Dedifferentiated amniotic fluid mesenchymal stem cell (primary cell): Measurements from ENCODE around the gene FYN.

Source experiments
- DNase-seq: peaks from one replicate; pipeline ENCODE4 v3.0.0-alpha.2; 2016; ENCODE audit errors: extremely low spot score

FYN gene

GRCh38 chr6:111727041-111727440, 146.2 kb downstream of the FYN start:
- no peak for DNase-seq

- no peak for DNase-seq
Measured at GRCh38 chr6:111725446-111726112, 147.7 kb downstream of the FYN start.

GRCh38 chr6:111724505-111724904, 148.7 kb downstream of the FYN start:
- no peak for DNase-seq

DNA sequence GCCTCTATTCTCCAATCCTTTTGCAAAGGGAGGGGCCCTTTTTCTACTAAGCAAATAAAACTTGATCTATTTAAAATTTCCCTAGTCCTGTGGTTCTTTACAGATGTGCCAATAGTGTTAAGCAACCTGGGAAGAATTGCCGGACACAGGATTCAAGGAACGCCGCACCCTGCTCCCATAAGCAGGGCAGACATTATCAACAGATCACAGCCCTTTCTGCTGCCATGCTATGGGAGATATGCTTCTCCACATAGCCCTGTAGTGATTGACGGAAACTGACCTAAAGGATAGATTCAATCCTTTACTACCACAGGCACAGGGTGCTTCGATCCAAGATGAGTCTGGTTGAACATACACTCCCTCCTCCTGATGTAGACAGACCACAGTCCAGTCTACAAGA, 149.2 kb downstream of the FYN start:
- no peak for DNase-seq

DNA sequence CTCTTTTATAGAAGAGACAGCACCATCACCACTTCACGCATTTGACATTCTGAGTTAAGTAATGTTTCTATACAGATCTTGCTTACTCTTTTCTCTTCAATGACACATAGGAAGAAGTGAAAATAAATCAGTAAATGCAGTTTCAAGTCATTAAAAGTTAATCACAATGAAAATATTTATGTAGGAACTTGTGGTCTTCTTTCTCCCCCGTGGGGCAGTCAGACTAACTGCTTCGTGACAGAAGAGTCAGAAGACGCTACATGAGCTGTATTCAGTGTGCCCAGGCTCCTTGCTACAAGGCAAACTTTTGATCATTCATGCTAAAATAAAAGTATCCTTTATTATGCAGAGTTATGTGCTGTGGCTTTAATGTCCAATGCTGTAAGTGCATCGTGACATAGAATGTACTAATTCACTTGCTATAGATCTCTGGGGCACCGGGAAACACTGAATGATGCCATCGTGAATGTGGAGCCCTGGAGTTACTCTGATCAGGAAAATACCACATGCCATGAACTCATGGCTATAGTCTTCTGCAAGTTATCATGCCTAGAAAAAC, 149.8 kb downstream of the FYN start:
- no peak for DNase-seq

DNA sequence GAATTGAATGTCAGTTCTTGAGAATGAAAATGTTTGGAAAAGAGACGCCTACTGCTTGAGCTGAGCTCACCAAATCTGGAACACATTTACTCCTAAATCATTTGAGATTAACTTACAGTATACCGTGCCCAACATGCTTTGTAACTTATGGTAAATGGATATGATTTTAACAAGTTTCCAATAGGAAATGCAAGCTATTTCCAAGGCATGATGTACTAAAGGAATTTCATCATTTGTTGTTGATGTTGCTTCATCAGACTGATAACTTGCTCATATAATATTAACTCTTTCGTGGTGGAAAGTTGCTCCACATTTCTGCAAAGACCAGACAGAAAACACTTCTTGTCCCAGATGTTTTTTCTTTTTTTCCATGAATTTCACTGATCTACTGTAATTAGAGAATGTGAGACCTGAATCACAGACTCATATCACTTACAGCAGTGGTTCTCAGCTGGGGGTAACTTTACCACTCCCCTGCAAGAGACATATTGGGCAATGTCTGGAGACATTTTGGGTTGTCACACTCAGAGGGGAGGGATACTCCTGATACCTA, 151.0 kb downstream of the FYN start:
- peak; percentile 87 for DNase-seq

DNA sequence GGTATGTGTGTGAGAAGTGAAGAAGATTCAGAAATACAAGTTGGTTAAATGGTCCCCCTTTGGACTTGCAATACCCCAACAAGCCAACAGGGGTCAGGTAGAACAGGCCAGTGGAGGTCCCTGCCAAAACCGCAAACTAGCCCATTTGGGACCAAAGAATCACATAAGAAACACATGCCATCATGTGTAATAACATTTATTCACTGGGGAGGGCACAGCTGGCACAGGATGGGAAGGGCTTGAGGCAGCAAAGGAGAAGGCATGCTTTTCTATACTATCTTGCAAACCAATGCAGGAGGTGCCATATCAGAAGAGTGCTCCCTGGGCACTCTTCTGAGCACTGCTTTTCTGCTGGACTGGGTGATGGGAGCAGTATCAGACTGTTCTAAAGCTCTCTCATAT, 151.5 kb downstream of the FYN start:
- peak; percentile 58 for DNase-seq

- no peak for DNase-seq
Measured at GRCh38 chr6:111720931-111721496, 152.2 kb downstream of the FYN start.

DNA sequence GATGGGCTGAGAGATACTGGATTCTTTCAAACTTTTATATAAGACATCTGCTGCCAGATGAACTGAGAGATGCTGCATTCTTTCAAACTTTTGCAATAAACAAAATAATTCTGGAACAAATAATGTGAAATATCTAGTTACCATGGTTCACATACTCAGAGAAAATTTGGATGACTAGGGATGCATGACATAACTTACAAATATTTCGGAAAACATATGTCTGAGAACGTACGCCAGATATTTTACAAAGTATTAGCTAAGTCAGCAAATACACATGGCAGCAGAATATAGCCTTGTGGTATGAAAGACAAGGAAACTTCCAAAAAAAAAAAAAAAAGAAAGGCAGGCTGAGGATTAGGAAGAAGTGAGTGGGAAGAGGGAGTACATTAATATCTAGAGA, 154.3 kb downstream of the FYN start:
- DNase-seq: peak; percentile 40

- no peak for DNase-seq
Measured at GRCh38 chr6:111718326-111718725, 154.9 kb downstream of the FYN start.

DNA sequence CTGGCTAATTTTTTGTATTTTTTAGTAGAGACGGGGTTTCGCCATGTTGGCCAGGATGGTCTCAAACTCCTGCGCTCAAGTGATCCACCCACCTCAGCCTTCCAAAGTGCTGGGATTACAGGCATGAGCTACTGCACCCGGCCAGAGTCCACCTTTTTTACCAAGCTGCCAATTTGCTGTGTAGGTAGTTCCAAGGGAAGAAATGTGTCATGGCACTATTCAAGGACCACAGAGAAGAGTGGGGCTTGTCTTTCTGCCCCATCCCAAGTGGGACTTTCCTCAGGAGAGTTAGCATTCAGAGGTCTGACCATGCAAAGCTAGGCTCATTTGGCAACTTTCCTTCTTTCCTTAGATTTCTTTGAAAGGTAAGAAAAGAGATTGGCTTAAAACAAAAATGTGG, 155.6 kb downstream of the FYN start:
- no peak for DNase-seq

DNA sequence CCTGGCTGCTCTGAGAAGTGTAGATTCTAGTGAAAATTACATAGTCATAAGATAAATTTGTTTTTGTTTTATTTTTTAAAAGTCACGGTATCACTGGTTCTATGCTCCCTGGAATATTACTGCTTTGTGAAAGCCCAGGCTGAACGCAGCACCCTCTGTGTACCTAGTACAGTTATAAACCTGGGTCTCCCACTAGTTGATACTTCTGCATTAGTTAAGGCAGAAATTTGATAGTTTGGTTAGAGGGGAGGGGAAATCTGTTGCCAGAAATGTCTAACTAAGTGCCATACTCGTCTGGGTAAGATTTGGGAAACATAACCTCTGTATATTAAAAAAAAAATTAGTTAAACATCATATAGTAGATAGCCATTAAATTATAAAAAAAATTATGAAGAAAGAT, 156.9 kb downstream of the FYN start:
- no peak for DNase-seq

- no peak for DNase-seq
Measured at GRCh38 chr6:111715321-111715720, 157.9 kb downstream of the FYN start.

GRCh38 chr6:111714416-111715270, 158.6 kb downstream of the FYN start:
- no peak for DNase-seq

DNA sequence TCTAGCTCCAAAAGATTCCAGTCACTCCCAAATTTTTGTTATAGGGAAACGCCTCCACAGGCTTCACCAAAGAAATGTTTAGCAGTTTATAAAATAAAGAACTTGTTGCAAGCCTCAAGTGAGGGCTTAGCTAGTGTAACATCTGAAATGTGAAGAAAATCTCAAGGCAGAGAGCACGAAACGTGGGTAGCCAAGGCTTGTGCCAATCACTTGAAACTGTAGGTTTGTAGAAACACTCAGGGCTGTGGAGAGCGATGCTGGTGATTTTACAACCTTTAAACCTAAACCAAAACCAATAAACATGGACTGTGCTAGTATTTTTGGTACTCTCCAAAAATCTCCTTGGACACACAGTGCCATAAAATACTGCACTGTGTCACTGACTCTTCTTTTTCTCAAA, 159.4 kb downstream of the FYN start:
- DNase-seq: no peak

DNA sequence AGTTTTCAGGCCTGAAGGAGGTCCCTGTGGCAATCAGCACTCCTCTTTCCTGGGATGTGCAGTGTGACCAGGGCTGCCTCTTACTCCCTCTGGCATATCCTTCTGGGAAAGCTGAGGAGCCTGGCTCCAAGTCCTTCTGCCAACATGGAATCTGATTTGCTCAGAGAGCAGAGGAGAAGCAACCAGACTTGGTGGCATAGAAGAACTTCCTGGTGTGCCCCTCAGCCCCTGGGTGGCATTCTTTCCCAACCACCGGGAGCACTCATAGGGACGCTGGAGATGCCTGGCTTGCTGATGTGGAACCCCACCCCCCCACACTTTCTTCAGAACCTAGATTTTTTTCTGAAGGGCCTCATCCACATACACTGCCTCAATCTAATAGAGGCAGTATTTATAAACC, 160.0 kb downstream of the FYN start:
- no peak for DNase-seq

DNA sequence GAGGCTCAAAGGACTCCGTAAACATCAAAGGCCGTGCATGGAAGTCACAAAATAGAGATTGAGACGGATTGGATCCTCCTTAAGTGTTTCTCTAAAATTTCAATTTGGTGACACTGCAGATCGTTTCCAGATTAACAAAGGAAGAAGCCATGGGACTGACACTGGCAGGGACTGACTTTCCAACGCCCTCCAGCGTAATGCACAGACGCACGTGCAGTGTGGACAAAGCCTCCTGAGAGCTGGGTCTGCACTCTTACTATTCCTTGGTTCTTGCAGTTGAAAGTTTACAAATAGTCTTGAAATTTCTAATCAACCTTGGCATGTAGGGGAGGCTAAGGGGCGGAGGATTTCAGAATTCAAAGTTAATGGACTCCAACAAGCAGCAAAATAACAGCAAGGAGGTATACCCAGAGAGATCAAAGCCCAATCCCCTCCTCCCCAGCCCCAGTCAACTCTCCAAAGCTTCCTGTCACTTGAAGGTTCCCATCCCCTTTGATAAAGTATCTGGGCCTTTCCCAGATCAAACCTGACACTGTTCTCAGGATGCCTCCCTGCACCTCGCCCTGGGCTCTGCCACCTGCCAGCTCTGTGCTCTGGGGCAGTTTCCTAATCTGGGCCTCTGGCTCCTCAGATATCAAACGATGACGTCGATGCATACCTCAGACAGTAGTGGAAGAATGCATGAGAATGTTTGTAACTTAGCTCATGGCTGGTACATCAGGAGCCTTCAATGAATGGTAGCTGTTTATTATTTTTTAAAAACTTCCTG, 161.1 kb downstream of the FYN start:
- DNase-seq: no peak

DNA sequence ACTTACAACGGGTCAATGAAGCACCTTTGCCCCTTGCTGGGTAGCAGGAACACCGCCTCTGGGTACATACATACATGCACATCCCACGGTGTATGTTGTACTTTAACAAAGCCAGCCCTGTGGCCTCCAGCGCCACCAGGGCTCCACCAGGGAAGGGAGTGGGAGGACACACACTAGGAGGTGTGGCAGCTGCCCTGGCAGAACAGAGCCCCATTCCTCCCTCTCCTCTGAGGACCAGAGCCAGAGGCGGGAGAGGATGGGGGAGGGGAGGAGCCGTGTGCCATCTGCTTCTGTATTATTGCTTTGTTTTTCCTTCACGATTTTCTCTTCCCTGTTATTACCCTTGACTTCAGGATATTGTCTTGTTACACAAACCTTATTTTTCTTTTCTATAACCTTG, 161.8 kb downstream of the FYN start:
- DNase-seq: no peak

GRCh38 chr6:111710911-111711310, 162.3 kb downstream of the FYN start:
- no peak for DNase-seq

- DNase-seq: no peak
Measured at GRCh38 chr6:111710439-111710838, 162.8 kb downstream of the FYN start.

DNA sequence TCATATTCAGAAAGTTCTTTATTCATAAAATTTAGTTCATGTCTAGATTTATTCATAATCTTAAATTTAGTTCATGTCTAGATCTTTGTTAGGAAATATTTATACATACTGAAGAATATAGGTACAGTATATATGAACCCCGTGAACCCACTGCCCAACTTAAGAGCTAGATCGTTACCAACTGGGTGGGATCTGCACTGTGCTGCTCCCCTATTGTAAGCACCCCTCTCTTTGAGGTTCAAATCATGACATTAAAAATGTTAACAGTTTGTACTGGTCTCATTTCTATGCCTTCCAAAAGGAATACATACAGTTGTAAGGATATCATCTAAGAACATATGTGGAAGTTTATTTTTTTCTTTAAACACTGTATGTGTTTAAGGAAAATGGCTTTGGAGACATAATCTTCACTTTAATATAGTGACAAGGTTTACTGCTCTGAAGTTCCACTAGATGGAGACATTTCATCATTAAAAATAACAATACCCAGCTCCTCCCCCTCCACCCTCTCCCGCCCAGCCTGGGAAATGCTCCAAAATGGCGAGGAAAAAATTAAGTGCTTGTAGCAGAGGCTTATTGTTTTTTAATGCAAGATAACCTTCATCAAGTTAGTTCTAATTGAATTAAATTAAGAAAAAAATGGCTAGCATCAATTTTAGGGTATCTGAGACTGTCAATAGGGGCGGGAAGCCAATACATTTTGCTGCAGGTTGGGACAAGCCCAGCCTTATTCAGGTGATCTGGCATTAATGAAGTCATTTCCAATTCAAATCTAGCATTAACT, 163.4 kb downstream of the FYN start:
- peak; percentile 84 for DNase-seq
